ENCODE results near the gene ZNF367. TPM values are rescaled to one million over a fixed set of nuclear protein-coding genes. Genes with fewer than 3 reads are reported as not detected.

Gene ZNF367
- total and polyA plus RNA-seq, 2 donors (not counting 1 experiment from before 2014, with no cell fraction given): 1.3 to 2.2 TPM

DNA sequence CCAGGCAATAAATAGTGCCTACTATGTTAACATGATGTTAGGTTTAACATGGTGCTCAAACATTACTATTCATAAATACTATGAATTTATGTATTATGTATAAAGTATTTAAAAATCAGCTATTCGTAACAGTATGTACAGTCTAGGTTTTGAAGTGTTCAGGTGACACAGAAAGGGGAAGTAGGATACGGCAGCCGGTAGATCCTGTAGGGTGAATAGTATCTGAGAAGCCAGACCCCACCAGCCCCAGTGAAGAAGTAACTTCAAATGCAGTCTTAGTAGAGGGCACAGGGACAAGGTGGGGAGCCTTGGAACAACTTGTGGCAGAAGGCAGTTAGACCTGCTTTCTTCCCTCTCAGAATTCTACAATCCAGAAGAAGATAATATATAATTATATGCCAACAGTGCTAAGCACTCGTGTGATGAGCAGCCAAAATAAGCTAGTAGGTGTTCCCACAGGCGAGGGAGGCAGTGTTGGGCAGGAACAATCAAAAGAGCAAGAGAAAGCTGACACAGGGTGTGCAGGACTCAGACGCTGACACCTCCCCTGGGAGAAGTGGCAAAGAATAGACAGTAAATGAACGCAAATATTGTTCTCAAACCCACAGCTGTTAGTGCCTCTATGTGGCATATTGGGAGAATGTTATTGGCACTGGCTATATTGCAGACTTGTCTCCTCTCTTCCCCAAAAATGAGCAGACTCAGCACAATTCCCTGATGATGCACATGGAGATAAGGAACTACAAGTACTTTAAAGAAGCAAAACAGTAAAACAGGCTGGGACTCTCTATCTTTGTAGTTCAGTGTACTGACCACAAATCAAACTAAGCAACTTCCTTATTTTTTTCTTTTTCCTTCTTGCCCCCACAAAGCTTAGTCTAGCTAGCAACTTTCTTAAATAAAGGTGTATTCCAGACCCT is 4.6 kb downstream of the ZNF367 start:
- no peaks in the 10 kb centered on the region for H3K9me3 ChIP-seq (ENCODE audit: control extremely low read depth in 1 of 3, control insufficient read depth in 2 of 3, insufficient read depth in 1 of 3, low read length in 2 of 3)
- ChIA-PET CTCF (interaction anchor here (0.6 to 2.6 kb wide), 8 partner anchors 12 to 904 kb away, joined by 3 to 20 read pairs (median 4); partner anchors contain the start of gene HABP4), POLR2A (interaction anchor here (0.5 to 1.2 kb wide), 4 partner anchors 33 to 86 kb away, joined by 3 to 7 read pairs (median 4); partner anchors contain the start of gene HABP4)
- no peaks in the 10 kb centered on the region for H3K27me3 ChIP-seq (replicated peaks in 1 of 4; ENCODE audit: control extremely low read depth in 1 of 4, control insufficient read depth in 3 of 4, insufficient read depth in 4 of 4, low read length in 3 of 4)
- ATAC-seq (ENCODE audit: low read depth) (peak; percentile 18), DNase-seq (peak; percentile 70)
- no peaks in the 10 kb centered on the region for H3K9me3 Mint-ChIP-seq (ENCODE audit: insufficient read depth)
- H3K4me1 ChIP-seq (ENCODE audit: control insufficient read depth in 2 of 2, insufficient read depth in 2 of 2, low read length in 2 of 2): peaks cover 25 to 36% of the 10 kb centered on the region in 2 donors
- peak overlapping the region; percentile 63 for H3K9ac ChIP-seq (ENCODE audit: low read length)
- peak overlapping the region; percentile 68 to 80 for H3K27ac ChIP-seq (ENCODE audit: low read length in 2 of 2)
- no peaks in the 10 kb centered on the region for H4K20me1 ChIP-seq (ENCODE audit: control insufficient read depth, insufficient read depth, low read length, poor library complexity, severe bottlenecking)
- H2AFZ ChIP-seq (ENCODE audit: insufficient read depth, low read depth, low read length, poor library complexity, severe bottlenecking): peak overlapping the region; percentile 60
- H3K4me1 Mint-ChIP-seq: peaks cover 29% of the 10 kb centered on the region
- peak overlapping the region; percentile 93 for H3K27ac Mint-ChIP-seq
- peak overlapping the region; percentile 38 to 58 (median 50) for H3K4me3 ChIP-seq (ENCODE audit: control extremely low read depth in 1 of 5, extremely low read depth in 1 of 5, insufficient read depth in 1 of 5, low read depth in 2 of 5, low read length in 4 of 5)
- H3K27me3 Mint-ChIP-seq: no peaks in the 10 kb centered on the region
- peaks cover 31% of the 10 kb centered on the region for H3K79me2 ChIP-seq (ENCODE audit: control insufficient read depth, insufficient read depth, low read length)
- TF ChIP-seq CTCF (IDR thresholded peaks at IDR 0.05) (no peak), EZH2 (IDR thresholded peaks at IDR 0.05; ENCODE audit: borderline replicate concordance, insufficient read depth, low read depth, low read length, poor library complexity, severe bottlenecking) (no peak)
- intact Hi-C loops (cut with micrococcal nuclease): loop anchor here (10.0 kb wide), 3 partner anchors 1001 to 1691 kb away; partner anchors contain the start of genes ANP32B and TDRD7
- WGBS (ENCODE audit: insufficient coverage): 0% methylated on average over 4 of the region's 7 CpGs
- H3K4me3 Mint-ChIP-seq: peak overlapping the region; percentile 86
- no peaks in the 10 kb centered on the region for H3K36me3 ChIP-seq (replicated peaks in 1 of 2; ENCODE audit: control extremely low read depth in 1 of 2, control insufficient read depth in 1 of 2, extremely low read depth in 1 of 2, insufficient read depth in 2 of 2, low read length in 1 of 2)
- peak overlapping the region; percentile 85 for H3K4me2 ChIP-seq (replicated peaks; ENCODE audit: low read depth, low read length, poor library complexity, severe bottlenecking)

Data from B cell (primary cell).